ENCODE measurements around the gene PTMS. TPM values are rescaled to one million over a fixed set of nuclear protein-coding genes. Genes with fewer than 3 reads are reported as not detected.

The PTMS gene, protein sequence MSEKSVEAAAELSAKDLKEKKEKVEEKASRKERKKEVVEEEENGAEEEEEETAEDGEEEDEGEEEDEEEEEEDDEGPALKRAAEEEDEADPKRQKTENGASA
- 10 to 100 TPM; 44.2 to 87.5 (median 53.0) TPM for total RNA-seq

DNA sequence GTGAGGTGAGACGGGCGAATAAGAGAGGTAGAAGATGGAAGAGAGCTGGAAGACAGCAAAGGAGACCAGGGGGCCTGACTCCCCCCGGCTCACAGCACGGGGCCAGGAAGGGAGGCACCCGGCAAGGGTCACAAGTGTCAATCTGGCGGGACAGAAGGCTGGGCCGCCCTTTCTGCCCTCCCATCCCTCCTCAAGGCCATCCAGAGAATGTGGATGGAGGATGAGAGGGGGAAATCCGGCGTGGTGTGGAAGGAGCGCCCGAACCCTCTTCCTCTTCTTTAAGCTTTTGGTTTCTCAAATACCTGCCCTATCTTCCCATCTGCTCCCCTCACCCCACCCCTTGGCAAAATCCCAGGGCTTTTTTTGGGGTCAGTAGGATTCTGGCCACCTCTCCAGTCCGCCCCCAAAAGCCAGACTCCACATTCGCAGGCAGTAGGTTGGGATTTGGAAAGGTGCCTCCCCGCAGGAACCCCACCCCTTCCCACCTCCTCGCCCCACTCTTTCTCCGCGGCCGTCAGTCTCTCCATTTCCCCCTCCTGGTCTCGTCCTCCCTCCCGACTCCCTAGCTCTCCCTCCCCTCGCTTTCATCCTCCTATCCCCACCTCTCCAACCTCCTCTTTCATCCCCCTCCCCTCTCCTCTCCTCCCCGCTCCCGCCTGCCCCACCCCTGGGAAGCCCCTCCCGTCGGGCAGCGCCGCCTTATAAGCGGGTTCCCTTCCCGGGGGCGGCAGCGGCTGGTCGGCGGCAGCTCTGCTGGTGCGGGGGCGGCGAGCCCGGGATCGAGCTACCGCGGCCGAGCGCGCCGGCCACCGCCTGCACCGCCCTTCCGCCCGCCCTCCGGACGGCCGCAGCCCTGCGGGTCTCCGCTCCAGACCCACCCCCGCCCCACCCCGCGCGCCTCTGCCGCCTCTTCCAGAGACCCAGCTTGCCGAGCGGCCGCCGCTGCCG lies at the start of gene PTMS:
Gene PTMS, plus strand, starts transcription at position 730 of the 948 bp plus-strand sequence. CDS start 343 bp downstream, outside the sequence.
- peak; percentile 23 to 51 for TF ChIP-seq POLR2A (IDR thresholded peaks at IDR 0.05)
- TF ChIP-seq, protein P1, sequence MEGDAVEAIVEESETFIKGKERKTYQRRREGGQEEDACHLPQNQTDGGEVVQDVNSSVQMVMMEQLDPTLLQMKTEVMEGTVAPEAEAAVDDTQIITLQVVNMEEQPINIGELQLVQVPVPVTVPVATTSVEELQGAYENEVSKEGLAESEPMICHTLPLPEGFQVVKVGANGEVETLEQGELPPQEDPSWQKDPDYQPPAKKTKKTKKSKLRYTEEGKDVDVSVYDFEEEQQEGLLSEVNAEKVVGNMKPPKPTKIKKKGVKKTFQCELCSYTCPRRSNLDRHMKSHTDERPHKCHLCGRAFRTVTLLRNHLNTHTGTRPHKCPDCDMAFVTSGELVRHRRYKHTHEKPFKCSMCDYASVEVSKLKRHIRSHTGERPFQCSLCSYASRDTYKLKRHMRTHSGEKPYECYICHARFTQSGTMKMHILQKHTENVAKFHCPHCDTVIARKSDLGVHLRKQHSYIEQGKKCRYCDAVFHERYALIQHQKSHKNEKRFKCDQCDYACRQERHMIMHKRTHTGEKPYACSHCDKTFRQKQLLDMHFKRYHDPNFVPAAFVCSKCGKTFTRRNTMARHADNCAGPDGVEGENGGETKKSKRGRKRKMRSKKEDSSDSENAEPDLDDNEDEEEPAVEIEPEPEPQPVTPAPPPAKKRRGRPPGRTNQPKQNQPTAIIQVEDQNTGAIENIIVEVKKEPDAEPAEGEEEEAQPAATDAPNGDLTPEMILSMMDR (IDR thresholded peaks at IDR 0.05): no peak
- peak within 1 kb of the TSS; percentile 49 to 98 (median 80) for H3K4me3 ChIP-seq
- DNase-seq: peak; percentile 32 to 77 (median 77)
- peaks cover 0 to 58% (median 13%) of the 10 kb centered on the region in 4 donors for H3K4me1 ChIP-seq
- H3K27me3 ChIP-seq: no peaks in the 10 kb centered on the region
- H3K9me3 ChIP-seq: no peaks in the 10 kb centered on the region
- peak within 1 kb of the TSS; percentile 73 to 97 (median 86) for H3K27ac ChIP-seq
- H3K36me3 ChIP-seq: peaks cover 0 to 14% (median 0%) of the 10 kb centered on the region in 3 donors

DNA sequence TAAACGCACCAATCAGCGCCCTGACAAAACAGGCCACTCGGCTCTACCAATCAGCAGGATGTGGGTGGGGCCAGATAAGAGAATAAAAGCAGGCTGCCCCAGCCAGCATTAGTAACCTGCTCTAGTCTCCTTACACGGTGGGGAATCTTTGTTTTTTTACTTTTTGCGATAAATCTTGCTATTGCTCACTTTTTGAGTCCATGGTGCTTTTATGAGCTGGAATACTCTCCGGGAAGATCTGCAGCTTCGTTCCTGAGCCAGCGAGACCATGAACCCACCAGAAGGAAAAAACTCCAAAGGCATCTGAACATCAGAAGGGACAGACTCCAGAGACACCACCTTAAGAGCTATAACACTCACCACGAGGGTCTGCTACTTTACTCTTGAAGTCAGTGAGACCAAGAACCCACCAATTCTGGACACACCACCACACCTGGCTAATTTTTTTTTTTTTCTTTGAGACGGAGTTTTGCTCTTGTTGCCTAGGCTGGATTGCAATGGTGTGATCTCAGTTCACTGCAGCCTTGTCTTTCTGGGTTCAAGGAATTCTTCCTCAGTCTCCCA lies 49.2 kb upstream of the PTMS start:
- TF ChIP-seq, protein P1 (IDR thresholded peaks at IDR 0.05): no peak
- TF ChIP-seq POLR2A (IDR thresholded peaks at IDR 0.05): no peak
- no peak for DNase-seq
- Histone ChIP-seq H3K4me3 (no peak overlapping the region), H3K4me1 (no peaks in the 10 kb centered on the region), H3K36me3 (no peaks in the 10 kb centered on the region), H3K27me3 (no peaks in the 10 kb centered on the region), H3K9me3 (no peaks in the 10 kb centered on the region), H3K27ac (no peak overlapping the region)

DNA sequence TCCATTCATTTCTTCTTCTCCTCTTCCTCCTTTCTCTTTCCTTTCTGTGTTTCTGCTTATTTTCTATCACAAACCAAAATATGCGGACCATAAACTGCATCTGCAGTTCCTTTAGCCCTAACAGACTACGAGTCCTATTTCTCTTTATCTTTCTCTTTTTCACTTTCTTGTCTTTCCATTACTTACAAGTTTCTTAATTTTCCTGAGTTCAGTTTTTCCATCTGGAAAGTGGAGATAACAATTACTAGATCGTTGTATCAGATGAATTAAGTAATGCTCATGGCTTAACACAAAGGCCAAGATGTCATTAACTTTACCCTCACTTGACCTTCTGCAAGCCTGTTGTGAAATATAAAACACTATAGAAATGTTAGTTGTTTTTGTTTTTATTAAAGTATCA lies 43.3 kb upstream of the PTMS start:
- Histone ChIP-seq H3K4me1 (peaks cover 0 to 10% (median 7%) of the 10 kb centered on the region in 4 donors), H3K27me3 (no peaks in the 10 kb centered on the region), H3K36me3 (peaks cover 0 to 5% (median 0%) of the 10 kb centered on the region in 3 donors), H3K4me3 (no peak overlapping the region), H3K9me3 (no peaks in the 10 kb centered on the region), H3K27ac (no peak overlapping the region)
- TF ChIP-seq, protein P1 (IDR thresholded peaks at IDR 0.05): no peak
- no peak for TF ChIP-seq POLR2A (IDR thresholded peaks at IDR 0.05)
- DNase-seq: no peak

DNA sequence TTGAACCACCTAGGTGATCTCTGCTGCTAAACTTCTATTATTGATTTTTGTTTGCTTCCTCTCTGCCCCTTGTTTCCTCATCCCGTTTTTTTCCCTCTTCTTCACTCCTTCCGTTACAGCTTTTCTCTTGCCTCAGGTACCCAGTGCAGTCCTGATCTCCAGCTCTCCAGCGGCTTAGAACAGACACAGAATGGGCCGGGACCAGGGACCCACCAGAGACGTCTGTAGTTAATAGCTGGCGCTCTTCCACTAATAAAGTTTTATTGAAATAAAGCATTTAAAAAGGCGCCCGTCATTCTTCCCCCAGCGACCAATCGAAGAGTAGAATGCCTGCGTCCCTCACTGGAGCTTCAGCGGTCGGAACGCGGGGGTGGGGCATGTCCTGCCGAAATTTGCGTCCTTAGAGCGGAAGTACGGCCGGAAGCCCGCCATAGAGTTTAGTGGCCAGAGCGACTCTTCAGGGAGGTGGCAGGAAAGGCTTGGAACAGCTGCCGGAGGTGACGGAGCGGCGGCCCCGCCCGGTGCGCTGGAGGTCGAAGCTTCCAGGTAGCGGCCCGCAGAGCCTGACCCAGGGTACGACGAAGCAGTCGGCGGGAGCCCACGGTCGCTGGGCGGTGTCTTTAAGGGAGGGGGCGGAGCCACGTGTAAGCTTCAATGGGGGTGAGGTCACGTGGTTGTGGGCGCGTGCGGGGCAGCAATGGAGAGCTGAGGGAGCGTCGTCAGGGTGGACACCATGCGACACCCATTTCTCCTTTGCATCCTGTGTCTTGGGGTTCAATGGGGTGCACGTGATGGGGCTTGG lies 42.4 kb upstream of the PTMS start, which contains the start of gene COPS7A:
Gene COPS7A, plus strand, starts transcription at position 440 of the 802 bp plus-strand sequence. CDS start 611 bp downstream, outside the sequence.
- Histone ChIP-seq H3K4me3 (peak within 1 kb of the TSS; percentile 50 to 70 (median 60)), H3K9me3 (no peaks in the 10 kb centered on the region), H3K27ac (peak within 1 kb of the TSS; percentile 81 to 92 (median 86)), H3K36me3 (peaks cover 0 to 15% (median 0%) of the 10 kb centered on the region in 3 donors), H3K27me3 (no peaks in the 10 kb centered on the region), H3K4me1 (peaks cover 0 to 10% (median 7%) of the 10 kb centered on the region in 4 donors)
- peak; percentile 97 to 100 (median 98) for DNase-seq
- peak; percentile 56 to 58 for TF ChIP-seq POLR2A (IDR thresholded peaks at IDR 0.05)
- TF ChIP-seq, protein P1 (IDR thresholded peaks at IDR 0.05): peak in 3 of 6 experiments; percentile 12 to 24 (median 15)

DNA sequence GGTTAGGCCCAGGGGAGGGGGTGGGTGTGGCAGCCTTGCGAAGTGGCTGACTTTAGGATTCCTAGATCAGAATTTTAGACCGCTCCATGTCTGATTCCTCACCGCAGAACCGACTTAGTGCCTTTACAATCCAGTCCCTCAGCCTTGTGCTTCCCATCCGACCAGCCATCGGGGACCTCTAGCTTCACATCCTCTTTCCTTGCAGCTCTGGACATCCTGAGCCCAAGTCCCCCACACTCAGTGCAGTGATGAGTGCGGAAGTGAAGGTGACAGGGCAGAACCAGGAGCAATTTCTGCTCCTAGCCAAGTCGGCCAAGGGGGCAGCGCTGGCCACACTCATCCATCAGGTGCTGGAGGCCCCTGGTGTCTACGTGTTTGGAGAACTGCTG lies 41.8 kb upstream of the PTMS start:
- no peaks in the 10 kb centered on the region for H3K9me3 ChIP-seq

More for the DNA sequence above, 41.8 kb upstream of the PTMS start:
- Histone ChIP-seq H3K4me1 (peaks cover 0 to 10% (median 7%) of the 10 kb centered on the region in 4 donors), H3K27me3 (no peaks in the 10 kb centered on the region), H3K27ac (peak overlapping the region; percentile 81 to 92 (median 86)), H3K36me3 (peaks cover 0 to 21% (median 0%) of the 10 kb centered on the region in 3 donors), H3K4me3 (peak overlapping the region; percentile 50 to 70 (median 60))
- TF ChIP-seq POLR2A (IDR thresholded peaks at IDR 0.05): no peak
- TF ChIP-seq, protein P1 (IDR thresholded peaks at IDR 0.05): no peak
- peak; percentile 54 to 62 (median 55) for DNase-seq

Measured in Peyer's patch (tissue), 4 donors.